Measurements from ENCODE around the gene SULT2B1.

Gene SULT2B1

GRCh38 chr19:48633148-48634035 lies 81.4 kb downstream of the SULT2B1 start:
- in situ Hi-C loops (cut with HindIII; ENCODE audit: low sequenced_read_pairs) = no loop called here

- in situ Hi-C loops (cut with HindIII; ENCODE audit: low sequenced_read_pairs) = no loop called here
Measured at GRCh38 chr19:48634036-48634342, 82.0 kb downstream of the SULT2B1 start.

GRCh38 chr19:48634424-48635262 lies 82.7 kb downstream of the SULT2B1 start:
- in situ Hi-C loops (cut with HindIII; ENCODE audit: low sequenced_read_pairs) = no loop called here

GRCh38 chr19:48635263-48635965 lies 83.4 kb downstream of the SULT2B1 start:
- in situ Hi-C loops (cut with HindIII; ENCODE audit: low sequenced_read_pairs) = no loop called here

GRCh38 chr19:48635966-48636858 lies 84.2 kb downstream of the SULT2B1 start:
- in situ Hi-C loops (cut with HindIII; ENCODE audit: low sequenced_read_pairs) = no loop called here

- in situ Hi-C loops (cut with HindIII; ENCODE audit: low sequenced_read_pairs) = no loop called here
Measured at GRCh38 chr19:48636859-48637448, 85.0 kb downstream of the SULT2B1 start, which contains the start of gene DBP. TSS of gene DBP (minus strand) at chr19:48637379. CDS start at chr19:48636994, 385 bp downstream.

- in situ Hi-C loops (cut with HindIII; ENCODE audit: low sequenced_read_pairs) = no loop called here
Measured at GRCh38 chr19:48637449-48637947, 85.5 kb downstream of the SULT2B1 start.

- in situ Hi-C loops (cut with HindIII; ENCODE audit: low sequenced_read_pairs) = no loop called here
Measured at GRCh38 chr19:48637948-48638830, 86.2 kb downstream of the SULT2B1 start.

GRCh38 chr19:48638831-48639381 lies 86.9 kb downstream of the SULT2B1 start:
- in situ Hi-C loops (cut with HindIII; ENCODE audit: low sequenced_read_pairs) = no loop called here

- in situ Hi-C loops (cut with HindIII; ENCODE audit: low sequenced_read_pairs) = no loop called here
Measured at GRCh38 chr19:48639483-48640375, 87.8 kb downstream of the SULT2B1 start.

- in situ Hi-C loops (cut with HindIII; ENCODE audit: low sequenced_read_pairs) = no loop called here
Measured at GRCh38 chr19:48641850-48642249, 89.9 kb downstream of the SULT2B1 start.

- in situ Hi-C loops (cut with HindIII; ENCODE audit: low sequenced_read_pairs) = no loop called here
Measured at GRCh38 chr19:48642862-48643261, 90.9 kb downstream of the SULT2B1 start.

GRCh38 chr19:48644355-48644754 lies 92.4 kb downstream of the SULT2B1 start:
- in situ Hi-C loops (cut with HindIII; ENCODE audit: low sequenced_read_pairs) = no loop called here

GRCh38 chr19:48644839-48645619 lies 93.1 kb downstream of the SULT2B1 start:
- in situ Hi-C loops (cut with HindIII; ENCODE audit: low sequenced_read_pairs) = no loop called here

- in situ Hi-C loops (cut with HindIII; ENCODE audit: low sequenced_read_pairs) = no loop called here
Measured at GRCh38 chr19:48645620-48646000, 93.6 kb downstream of the SULT2B1 start.

- in situ Hi-C loops (cut with HindIII; ENCODE audit: low sequenced_read_pairs) = no loop called here
Measured at GRCh38 chr19:48646001-48646721, 94.2 kb downstream of the SULT2B1 start, which contains the start of gene CA11. TSS of gene CA11 (minus strand) at chr19:48646187. CDS start at chr19:48645632, 555 bp downstream.

Measured in DLD1 (cell line).